ENCODE data around the gene SLC9A2.

The SLC9A2 gene, protein sequence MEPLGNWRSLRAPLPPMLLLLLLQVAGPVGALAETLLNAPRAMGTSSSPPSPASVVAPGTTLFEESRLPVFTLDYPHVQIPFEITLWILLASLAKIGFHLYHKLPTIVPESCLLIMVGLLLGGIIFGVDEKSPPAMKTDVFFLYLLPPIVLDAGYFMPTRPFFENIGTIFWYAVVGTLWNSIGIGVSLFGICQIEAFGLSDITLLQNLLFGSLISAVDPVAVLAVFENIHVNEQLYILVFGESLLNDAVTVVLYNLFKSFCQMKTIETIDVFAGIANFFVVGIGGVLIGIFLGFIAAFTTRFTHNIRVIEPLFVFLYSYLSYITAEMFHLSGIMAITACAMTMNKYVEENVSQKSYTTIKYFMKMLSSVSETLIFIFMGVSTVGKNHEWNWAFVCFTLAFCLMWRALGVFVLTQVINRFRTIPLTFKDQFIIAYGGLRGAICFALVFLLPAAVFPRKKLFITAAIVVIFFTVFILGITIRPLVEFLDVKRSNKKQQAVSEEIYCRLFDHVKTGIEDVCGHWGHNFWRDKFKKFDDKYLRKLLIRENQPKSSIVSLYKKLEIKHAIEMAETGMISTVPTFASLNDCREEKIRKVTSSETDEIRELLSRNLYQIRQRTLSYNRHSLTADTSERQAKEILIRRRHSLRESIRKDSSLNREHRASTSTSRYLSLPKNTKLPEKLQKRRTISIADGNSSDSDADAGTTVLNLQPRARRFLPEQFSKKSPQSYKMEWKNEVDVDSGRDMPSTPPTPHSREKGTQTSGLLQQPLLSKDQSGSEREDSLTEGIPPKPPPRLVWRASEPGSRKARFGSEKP

DNA sequence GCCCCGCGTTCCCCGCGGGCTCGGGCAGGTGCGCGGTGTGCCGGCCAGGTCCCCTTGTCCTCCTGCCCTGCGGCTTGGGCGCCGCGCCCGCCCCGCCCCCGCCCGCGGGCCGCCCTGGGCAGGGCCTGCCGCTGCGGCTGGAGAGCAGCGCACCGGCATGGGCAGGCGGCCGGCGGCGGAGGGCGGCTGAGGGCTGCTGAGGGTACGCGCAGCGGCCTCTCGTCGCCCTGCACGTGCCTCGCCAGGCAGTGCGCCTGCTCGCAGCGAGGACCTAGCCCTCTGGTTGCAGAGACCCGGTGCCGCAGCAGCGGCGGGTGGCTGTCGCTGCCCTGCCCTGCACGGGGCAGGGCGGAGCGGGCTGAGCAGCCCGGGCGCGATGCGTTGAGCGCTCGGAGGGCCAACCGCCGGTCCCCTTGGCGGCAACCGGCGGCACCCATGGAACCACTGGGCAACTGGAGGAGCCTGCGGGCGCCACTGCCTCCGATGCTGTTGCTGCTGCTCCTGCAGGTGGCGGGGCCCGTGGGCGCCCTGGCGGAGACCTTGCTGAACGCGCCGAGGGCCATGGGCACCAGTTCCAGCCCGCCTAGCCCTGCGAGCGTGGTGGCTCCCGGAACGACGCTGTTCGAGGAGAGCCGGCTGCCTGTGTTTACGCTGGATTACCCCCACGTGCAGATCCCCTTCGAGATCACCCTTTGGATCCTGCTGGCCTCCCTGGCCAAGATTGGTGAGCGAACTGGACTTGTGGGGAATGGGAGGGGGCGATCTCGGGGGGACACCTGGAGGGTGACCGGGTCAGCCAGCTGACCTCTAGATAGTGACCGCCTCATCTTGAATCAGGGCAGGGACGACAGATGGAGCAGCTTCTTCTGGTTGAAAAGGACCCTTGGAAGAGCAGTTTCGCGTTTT lies at the start of gene SLC9A2:
Gene SLC9A2, plus strand, starts transcription at position 140 of the 906 bp plus-strand sequence. Its CDS starts 296 bp downstream, at position 436.
- DNase-seq, result peak; percentile 26

DNA sequence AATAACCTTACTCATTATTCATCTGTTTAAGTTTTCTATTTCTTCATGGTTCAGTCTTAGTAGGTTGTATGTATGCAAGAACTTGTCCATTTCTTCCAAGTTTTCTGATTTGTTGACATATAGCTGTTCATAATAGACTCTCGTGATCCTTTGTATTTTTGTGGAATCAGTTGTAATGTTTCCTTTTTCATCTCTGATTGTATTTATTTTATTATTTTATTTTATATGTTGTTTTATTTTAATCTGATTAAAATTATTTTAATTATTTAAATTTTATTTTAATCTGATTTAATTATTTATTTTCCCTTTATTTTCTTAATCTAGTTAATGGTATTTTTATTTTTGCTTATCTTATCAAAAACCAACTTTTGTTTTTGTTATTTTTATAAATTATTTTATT lies 43.5 kb upstream of the SLC9A2 start:
- DNase-seq, result no peak

- DNase-seq, result no peak
Observed at GRCh38 chr2:102578376-102578775, 41.0 kb upstream of the SLC9A2 start.

- DNase-seq, result no peak
Observed at GRCh38 chr2:102581911-102582310, 37.4 kb upstream of the SLC9A2 start.

- no peak for DNase-seq
Observed at GRCh38 chr2:102582845-102583244, 36.5 kb upstream of the SLC9A2 start.

GRCh38 chr2:102585847-102586404 lies 33.4 kb upstream of the SLC9A2 start:
- DNase-seq, result no peak

- DNase-seq, result no peak
Observed at GRCh38 chr2:102588213-102588939, 31.0 kb upstream of the SLC9A2 start.

DNA sequence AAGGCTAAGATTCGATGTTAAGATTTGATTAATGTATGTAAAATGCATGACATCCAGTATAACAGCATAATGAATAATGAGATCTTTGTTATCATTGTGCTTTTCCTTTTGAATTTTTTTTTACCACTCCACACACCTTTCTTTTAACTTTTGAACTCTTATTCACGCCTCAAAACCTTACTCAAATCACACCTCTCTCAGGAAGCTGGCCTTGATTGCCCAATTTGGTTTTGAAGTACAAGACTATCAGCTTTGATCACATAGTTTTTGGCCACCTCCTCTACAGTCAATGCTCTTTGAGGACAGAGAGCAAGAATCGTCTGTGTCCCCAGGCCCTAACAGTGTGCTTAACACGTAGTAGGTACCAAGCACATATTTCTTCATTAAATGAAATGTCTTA lies 29.9 kb upstream of the SLC9A2 start:
- DNase-seq, result no peak

DNA sequence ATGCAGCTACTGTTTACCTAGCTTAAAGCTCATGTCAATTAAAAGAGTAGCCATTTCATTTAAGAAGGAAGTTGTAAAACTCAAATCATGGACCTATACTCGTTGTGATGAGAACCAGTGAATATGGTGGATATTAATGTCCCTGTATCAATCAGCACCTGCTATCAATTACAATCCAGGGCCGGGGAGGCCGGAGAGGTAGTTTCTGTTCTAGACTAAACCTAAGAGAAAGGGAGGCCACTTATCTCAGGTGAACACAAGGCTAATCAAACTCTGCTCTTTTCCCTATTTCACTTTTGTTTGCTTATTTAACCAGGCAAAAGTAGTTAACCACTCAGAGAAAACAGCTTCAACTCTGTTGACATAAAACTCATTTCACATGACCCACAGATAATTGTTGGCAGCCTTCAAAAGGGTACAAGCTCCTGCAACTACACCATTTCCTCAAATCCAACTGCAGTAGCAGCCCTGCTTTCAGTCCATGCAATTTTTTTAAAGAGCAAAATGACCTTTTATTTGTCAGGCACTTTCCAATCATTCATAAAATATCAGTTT lies 27.8 kb upstream of the SLC9A2 start:
- DNase-seq, result no peak

DNA sequence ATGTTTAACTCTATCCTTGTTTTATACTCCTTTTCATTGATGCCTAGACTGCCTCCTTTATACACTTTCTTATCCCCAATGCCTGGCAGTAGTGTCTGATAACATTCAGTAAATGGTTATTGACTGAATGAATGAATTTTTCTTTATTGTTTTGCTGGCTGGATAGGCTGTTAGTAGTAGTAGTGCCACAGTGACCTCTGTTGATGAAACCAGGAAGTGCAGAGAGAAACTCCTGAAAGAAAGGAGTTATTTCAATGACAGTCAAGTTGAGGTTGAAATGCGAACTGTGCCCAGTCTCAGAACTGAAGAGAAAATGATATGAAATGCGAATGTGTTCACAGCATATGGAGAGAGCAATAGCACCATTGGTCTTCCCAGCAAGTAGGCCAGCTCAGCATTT lies 26.8 kb upstream of the SLC9A2 start:
- DNase-seq, result peak; percentile 45

- no peak for DNase-seq
Observed at GRCh38 chr2:102593516-102593915, 25.8 kb upstream of the SLC9A2 start.

DNA sequence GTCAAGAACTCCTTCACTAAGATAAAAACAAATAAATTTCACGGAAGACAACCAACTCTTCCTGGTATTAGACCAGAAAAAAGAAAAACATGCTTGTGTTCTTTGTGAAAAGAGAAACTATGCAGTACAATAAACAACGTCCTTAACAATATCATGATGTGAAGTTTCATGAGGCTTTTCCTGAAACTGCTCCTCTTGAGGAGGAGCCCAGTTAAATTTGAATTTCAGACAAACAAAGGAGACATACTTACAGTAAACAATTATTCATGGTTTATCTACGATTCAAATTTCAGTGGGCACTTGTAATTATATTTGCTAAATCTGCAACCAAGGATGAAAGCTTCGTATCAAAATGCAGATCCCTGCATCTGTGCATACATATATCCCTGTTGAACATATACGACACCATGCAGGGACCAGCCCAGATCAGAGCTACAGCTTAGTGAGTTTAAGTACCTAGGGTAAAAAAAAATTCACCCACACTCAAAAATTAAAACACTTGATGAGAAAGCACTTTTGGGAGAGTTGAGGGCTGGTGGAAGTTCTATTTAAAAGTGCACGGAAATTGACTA lies 24.8 kb upstream of the SLC9A2 start:
- no peak for DNase-seq

GRCh38 chr2:102597788-102598187 lies 21.6 kb upstream of the SLC9A2 start:
- no peak for DNase-seq

- no peak for DNase-seq
Observed at GRCh38 chr2:102599486-102599885, 19.9 kb upstream of the SLC9A2 start.

DNA sequence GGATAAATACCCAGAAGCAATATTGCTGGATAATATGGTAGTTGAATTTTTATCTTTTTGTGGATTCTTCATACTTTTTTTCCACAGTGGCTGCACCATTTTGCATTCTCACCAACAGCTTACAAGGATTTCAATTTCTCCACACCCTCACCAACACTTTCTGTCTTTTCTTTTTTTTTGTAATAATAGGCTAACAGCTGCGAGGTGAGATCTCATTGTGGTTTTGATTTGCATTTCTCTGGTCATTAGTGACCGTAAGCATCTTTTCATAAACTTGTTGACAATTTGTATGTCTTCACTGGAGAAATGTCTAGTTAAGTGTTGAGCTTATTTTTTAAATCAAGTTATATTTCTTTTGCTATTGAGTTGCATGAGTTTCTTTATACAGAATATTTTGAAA lies 17.6 kb upstream of the SLC9A2 start:
- DNase-seq, result no peak

GRCh38 chr2:102603904-102604303 lies 15.4 kb upstream of the SLC9A2 start:
- no peak for DNase-seq

DNA sequence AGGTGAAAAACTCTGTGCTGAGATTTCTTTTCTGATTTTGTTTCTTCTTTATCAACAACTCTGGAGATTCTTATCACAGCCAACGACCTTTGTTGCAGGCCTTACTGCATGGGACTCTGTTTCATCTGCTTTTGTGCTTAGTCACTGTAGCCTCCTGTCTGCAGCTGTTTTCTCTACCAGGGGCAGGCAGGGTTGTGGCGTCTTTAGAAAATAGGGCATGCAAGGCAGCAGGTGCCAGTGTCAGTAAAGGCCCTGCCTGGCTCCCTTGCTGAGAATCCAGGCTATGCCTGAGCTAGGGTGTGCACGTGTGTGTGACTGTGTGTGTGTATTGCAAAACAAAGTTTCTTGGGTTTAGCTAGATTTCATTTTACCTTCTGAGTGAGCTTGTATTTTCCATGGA lies 14.6 kb upstream of the SLC9A2 start:
- no peak for DNase-seq

- no peak for DNase-seq
Observed at GRCh38 chr2:102606353-102606752, 13.0 kb upstream of the SLC9A2 start.

DNA sequence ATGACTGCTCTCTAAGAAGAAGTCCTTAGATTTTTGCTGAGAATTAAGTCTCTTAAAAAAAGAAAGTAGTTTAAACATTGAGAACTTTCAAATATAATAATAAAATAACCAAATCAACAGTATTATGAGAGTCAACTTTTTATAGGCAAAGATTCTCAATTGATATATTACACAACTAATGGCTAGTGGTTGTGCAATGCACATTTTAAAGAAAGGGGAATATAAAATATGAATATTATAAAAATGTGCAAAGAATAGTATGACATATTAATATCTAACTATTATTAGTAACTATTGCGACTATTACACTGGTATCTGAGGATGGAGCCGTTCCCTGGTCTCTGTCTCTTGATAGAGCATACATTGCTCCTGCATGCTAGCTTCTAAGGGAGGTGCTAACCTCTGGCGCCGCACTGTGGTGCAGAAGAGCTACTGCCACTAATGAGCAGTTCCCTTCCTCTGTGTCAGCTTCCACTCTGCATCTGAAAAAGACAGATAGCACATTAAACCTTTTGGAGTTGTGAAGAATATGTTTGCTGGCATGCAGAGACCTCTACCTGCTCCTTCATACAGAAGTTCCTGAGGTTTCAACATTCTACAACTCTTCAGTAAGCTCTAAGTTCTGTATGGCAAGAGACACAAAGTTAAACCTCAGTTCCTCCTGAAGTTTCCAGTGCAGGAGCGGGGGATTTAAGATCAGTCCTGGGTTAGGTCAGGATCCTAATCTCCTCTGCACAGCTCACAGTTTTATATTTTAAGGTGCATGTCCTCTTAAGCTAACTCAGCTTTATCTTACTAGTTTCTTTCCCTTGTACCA lies 3.5 kb upstream of the SLC9A2 start:
- DNase-seq, result peak; percentile 62

Measured in stimulated activated CD8-positive, alpha-beta memory T cell treated with anti-CD3 and anti-CD28 coated beads, Interleukin-4, amount 100 ng/mL, for 48 hours (primary cell).